B cell (primary cell): ENCODE data around the gene ZNF592.

Source experiments
- CTCF ChIP-seq: fragments of 200-600 bp; IDR thresholded peaks from one replicate; pipeline ENCODE4 v1.8.0; 2022; ENCODE audit warnings: antibody characterized with exemption, mild to moderate bottlenecking
- EZH2 ChIP-seq: IDR thresholded peaks from 2 replicates; pipeline ENCODE4 v1.6.1; 2012; ENCODE audit warnings: borderline replicate concordance, low read depth, mild to moderate bottlenecking, moderate library complexity, low read length; ENCODE audit not compliant: insufficient read depth, poor library complexity, severe bottlenecking

DNA sequence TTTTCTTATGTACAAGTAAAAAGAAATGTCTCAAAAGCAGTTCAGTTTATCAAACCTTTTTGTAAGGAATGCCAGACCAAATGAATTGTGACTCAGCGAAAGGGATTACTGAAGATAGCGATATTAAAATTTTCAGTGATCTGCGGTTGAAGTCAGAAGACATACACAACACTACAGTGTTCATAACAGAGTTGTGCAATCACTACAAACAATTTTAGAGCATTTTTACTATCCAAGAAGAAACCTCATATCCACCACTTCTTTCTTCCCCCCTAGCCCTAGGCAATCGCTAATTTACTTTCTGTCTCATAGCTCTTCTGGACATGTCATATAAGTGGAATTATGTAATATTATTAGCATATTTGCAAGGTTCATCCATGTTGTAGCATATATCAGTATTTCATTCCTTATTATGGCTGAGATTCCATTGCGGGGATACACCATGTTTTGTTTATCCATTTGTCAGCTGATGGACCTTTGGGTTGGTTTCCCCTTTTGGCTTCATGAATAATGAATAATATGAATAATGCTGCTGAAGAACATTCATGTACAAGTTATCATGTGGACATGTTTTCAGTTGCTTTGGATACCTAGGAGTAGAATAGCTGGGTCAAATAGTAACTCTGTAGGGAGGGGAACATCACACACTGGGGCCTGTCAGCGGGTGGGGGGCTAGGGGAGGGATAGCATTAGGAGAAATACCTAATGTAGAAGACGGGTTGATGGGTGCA lies 45.2 kb downstream of the ZNF592 start:
- TF ChIP-seq EZH2 (no peak), CTCF (no peak)
